HG02981 (cell line): Measurements from ENCODE around the gene ISG20.

ENCODE experiments used
- ATAC-seq: cut with Tn5 transposase; IDR thresholded peaks from one replicate; pipeline ENCODE4 v1.9.1; 2021; ENCODE audit warnings: mild to moderate bottlenecking, moderate library complexity; ENCODE audit not compliant: unreplicated experiment

ISG20 gene

GRCh38 chr15:88653200-88654064, 14.6 kb downstream of the ISG20 start:
- no peak for ATAC-seq

DNA sequence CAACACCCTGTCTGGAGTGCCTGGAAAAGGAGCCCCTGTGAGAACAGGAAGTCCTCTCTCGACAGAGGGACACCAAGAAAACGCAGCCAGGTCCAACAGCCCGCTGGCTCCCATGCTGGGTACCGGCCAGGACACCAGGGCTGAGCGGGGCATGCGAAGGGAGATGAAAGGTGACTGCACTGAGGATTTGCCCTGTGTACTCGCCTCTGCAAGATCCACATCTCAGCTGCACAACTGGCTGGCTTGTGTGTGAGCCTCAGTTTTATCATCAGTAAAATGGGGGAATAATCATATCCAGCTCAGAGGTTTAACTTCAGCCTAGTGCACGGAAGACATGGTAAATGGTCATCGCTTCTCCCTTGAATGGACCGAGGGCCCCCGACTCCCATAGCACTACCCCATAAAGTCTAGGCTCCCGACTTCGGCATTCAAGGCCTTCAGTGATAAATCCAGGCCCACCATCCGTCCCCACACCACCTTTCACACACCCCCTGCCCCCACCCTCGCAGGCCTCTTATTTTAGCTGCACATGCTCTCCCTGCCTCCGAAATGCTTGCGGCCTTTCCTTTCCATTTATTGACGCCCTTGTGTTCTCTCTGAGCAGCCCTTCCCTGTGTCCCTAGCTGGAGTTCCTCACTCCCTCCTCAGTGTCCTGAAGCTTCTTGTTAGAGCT, 15.8 kb downstream of the ISG20 start:
- ATAC-seq = no peak

DNA sequence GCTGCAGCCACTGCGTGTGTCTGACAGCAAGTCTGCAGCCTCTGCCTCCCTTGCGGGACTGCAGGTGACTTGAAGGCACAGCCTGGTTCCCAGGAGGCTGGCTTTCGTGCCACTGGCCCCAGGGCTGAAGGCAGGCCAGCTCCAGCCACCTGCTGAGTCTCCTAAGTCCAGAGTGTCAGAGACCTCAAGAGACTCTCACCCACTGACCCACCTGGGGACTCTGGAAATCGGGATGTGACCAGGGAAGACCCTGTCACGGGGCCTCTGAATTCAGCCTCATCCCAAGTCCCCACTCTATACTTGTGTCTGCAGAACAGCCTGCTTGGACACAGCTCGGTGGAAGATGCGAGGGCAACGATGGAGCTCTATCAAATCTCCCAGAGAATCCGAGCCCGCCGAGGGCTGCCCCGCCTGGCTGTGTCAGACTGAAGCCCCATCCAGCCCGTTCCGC, 16.3 kb downstream of the ISG20 start:
- ATAC-seq = no peak

DNA sequence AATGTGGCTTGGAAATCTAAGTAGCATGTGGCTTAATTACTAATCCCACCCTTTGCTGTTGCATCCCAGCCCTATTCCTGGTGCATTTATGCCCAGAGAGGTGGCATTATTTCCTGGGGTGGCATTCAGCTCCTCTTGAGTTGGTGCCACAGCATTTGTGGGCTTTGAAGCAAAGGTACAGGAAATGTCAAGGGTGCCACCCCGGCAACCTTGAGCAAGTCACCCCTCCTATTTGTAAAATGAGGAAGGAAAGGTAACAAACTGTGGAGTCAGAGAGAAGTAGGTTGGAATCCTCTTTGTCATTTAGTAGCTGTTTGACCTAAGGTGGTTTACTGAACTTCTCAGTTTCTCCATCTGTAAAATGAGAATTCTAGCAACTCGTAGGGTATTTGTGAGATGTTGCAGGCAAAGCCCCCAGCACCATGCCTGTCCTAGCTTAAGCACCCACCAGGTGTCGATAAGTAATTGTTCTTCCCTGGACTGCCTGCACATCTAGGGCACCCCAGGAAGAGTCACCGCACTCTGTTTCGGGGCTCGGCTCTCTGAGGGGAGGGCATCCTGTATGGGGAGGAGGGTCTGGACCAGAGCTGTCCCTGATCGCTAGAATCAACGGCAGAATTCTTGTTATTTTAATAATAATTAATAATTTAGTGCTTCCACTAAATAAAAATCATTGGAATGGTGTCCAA, 17.1 kb downstream of the ISG20 start:
- ATAC-seq = no peak

- ATAC-seq = peak; percentile 90
Measured at GRCh38 chr15:88656760-88657221, 18.0 kb downstream of the ISG20 start.

DNA sequence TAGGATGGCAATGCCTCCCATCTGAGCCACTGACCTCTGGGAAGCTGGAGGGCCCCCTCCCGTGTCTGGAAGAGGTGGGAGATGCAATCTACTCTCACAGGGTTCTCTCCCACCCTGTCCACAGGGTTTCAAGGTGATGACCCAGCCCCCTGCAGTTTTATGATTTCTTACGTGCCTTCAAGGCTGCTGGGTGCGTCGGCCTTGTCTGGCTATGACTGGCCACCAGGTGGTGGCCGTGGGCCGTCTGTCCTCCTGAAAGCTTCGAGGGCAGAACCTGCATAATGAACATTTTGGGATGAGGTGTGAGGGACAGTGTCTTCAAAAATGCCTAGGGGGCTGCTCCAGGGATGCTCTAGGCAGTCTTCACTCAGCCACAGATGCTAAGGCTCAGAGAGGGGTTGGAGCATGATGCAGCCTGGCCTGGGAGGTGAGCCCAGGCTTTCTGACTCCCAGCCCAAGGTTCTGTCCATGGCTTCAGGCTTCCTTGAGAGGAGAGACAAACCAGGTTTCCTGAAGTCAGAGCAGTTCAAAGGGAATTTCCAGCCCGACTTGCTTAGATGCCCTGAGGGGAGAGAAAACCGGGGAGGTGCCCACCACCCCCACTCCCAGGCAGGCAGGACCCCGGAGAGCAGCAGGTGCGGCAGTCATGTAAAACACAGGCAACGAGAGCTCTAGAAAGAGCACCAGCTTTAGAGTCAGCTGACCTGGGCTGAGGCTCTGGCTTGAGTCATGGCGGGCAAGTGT, 18.7 kb downstream of the ISG20 start:
- no peak for ATAC-seq

DNA sequence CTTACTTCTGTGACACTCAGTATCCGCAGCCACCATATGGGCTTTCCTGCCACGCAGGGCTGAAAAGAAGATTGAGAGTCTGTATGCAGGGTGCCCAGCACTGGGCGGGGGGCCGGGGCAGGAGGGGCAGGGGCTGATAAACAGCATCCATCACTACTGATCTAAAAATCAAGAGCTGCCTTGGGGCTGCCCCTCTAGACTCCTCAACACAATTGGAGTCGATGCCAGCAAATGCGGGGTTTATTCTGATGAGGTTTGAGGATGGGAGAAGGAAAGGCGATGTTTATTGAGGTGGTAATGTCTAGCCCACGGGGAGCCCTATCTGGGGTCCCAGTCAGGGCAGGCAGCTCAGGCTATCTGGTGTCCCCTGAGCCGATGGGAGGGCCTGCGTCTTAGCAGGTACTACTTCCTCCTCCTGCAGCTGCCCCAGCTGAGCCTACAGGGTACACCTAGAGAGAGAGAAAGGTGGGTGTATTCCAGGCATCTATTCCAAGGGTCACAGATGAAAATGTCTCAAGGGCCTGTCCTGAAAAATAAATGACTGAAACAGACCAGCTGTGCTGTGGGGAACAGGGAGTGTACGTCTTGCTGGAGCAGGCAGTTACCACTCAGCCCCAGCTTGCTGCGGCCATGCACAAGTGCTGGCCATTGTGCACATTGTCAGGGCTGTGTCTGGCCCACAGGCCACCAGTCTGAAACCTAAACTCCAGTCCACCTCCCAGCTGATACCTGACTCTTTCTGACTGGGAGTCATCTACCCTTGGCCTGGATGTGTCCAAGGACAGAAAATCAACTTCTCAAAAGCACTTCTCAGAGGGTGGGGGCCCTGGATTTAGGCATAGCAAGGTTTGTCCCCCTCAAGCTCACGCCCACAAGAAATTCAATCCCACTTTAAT, 19.5 kb downstream of the ISG20 start:
- ATAC-seq = no peak

DNA sequence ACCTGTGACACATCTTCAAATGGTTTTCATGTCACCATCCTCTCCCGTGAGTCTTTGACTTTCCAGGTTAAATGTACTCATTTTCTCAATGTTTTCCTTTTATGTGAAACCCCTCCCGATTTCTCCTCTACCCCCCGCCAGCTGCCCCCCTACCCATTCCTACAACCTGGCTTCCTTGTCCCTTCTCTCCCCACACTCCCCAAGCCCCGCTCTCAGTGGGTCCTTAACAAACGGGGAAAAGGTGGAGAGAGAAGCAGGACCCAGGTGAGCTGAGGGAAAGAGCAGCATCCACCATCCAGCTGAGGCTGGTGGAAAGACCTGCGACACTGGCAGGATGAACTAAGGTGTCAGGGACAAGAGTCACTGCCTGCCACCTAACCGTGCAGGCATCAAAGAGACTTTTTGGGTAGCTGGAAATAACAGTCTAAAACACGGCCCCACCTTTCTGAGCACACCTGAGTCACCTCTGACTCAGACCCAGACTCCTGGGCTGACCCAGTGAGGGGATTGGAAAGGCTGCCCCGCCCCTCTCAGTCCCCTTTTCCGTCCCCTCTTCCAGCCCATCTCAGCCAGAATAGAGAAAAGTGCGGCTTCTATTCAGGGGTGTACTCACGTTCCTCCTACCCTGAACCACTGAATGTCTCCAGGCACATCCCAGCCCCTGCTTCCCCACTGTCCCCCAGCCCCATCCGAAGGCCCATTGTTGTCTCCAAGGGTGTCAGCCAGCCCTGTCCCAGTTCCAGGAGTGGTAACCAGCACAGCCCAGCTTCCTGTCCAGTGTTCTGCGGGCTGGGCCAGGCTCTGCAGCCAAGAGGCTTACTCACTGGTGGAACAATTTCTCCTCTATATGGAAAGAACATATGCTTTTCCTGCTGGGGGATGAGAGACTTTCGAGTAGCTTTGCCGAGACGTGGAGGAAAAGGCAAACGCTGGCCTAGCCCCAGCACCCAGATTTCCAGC, 20.4 kb downstream of the ISG20 start:
- ATAC-seq = no peak

DNA sequence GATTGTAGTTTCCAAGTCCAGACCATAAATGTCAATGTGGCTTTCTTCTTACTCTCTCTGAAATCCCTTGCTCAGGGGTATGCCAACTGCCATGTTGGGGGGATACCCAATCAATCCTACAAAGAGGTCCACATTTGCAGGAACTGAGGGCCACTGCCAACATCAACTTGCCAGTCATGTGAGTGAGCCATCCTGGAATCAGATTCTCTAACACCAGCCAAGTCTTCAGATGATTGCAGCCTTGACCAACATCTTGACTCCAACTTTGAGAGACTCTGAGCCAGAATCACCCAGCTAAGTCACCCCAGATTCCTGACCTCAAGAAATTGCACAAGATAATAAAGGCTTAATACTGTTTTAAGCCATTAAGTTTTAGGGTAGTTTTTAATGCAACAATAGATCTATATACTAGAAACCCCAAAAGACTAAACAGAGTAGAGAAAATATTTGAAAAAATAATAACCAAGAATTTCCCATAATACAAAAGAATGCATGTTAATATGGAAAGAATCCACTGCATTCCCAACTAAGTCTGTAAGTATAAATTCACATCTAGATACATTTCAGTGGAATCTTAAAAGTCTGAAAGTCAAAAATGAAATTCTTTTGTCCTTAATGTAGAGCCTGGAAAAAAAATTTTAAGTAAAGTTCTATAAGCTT, 22.4 kb downstream of the ISG20 start:
- ATAC-seq = no peak

GRCh38 chr15:88661761-88662556, 23.1 kb downstream of the ISG20 start:
- ATAC-seq = no peak

DNA sequence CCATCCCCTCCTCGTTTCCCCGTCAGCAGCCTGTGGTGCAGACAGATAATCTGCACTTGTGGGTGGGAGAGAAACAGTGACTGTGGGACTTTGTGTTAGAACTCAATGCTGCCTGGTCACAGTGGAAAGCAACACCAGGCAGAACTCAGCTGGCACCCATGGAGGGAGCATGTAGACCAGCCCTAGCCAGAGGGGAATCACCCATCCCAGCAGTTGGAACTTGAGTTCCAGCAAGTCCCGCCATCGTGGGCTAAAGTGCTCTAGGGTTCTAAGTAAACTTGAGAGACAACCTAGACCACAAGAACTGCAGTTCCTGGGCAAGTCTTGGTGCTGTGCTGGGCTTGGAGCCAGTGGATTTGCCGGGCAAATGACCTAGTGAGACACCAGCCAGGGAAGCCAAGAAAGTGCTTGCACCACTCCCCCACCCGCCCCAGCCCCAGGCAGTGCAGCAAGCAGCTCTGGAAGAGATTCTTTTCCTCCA, 24.4 kb downstream of the ISG20 start:
- ATAC-seq = no peak

- no peak for ATAC-seq
Measured at GRCh38 chr15:88664151-88664778, 25.4 kb downstream of the ISG20 start.

DNA sequence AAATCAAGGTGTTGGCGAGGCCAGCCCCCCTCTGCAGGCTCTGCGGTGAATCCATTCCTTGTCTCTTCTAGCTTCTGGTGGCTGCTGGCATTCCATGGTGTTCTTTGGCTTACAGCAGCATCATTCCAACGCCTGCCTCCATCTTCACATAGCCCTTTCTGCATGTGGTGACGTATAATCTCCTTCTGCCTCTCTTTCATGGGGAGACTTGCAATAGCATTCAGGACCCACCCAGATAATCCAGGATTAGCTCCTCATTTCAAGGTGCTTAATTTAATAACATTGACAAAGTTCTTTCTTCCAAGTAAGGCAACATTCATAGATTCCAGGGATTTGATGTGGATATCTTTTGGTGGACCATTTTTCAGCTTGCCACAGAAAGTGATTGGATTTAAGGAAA, 35.8 kb downstream of the ISG20 start:
- ATAC-seq = no peak

GRCh38 chr15:88678755-88679154, 39.9 kb downstream of the ISG20 start:
- ATAC-seq = no peak

GRCh38 chr15:88680241-88681001, 41.6 kb downstream of the ISG20 start:
- no peak for ATAC-seq

DNA sequence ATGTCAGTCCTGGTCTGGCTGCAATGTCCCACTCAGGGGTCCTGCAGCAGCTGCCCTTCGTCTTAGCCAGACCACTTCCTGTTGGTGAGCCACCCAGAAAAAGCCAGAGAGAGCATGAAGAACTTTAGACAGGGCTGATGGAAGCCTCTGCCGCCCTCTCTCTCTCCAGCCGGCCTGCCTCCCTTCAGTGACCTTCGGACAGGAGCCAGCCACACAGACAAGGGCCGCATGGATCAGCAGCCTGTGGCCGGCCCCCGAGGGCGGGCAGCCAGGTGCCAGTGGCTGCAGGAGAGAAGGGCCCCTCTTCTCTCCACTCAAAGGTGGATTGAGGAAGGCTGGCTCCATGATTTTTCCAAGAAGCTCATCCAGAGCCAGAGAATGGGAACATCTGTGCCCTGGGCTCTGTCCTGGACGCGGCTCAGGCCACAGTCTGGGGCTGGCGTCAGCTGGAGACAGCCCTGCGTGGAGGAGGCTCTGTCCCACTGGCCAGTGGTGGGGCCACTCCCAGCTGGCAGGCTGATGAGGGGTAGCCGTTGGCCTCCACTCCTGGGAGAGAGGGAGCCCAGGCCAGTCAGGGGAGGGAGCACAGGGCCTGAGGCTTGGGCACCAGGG, 42.9 kb downstream of the ISG20 start:
- no peak for ATAC-seq
